ENCODE results near the gene ZNF107. TPM values are rescaled to one million over a fixed set of nuclear protein-coding genes. Genes with fewer than 3 reads are reported as not detected.
A peak's percentile ranks its signal among the peaks of the same experiment; 100 is the strongest.
"Not testable (repeated sequence)": the region's sequence is repeated elsewhere in the genome, so short reads cannot be mapped to it uniquely, and the experiment has no call there.

Gene ZNF107
- polyA plus RNA-seq, 1 experiment, result 1.4 TPM

GRCh38 chr7:64654796-64655548, 11.0 kb upstream of the ZNF107 start:
- Histone ChIP-seq H3K36me3 (ENCODE audit: control insufficient read depth, insufficient read depth, low read length) (no peaks in the 10 kb centered on the region), H3K27me3 (ENCODE audit: control insufficient read depth, insufficient read depth, low read length) (no peaks in the 10 kb centered on the region), H3K4me3 (ENCODE audit: low read depth, low read length) (no peak overlapping the region)
- TF ChIP-seq CTCF (IDR thresholded peaks at IDR 0.05; ENCODE audit: insufficient read depth, low read depth, low read length), result no peak
- ChIA-PET CTCF (no interaction called here), POLR2A (no interaction called here)
- no peak for DNase-seq (ENCODE audit: low read depth)

GRCh38 chr7:64655811-64656210, 10.1 kb upstream of the ZNF107 start:
- Histone ChIP-seq H3K4me3 (ENCODE audit: low read depth, low read length) (no peak overlapping the region), H3K27me3 (ENCODE audit: control insufficient read depth, insufficient read depth, low read length) (no peaks in the 10 kb centered on the region), H3K36me3 (ENCODE audit: control insufficient read depth, insufficient read depth, low read length) (no peaks in the 10 kb centered on the region)
- POLR2A ChIA-PET, result no interaction called here
- CTCF ChIA-PET, result no interaction called here
- no peak for DNase-seq (ENCODE audit: low read depth)
- no peak for TF ChIP-seq CTCF (IDR thresholded peaks at IDR 0.05; ENCODE audit: insufficient read depth, low read depth, low read length)

- Histone ChIP-seq H3K27me3 (ENCODE audit: control insufficient read depth, insufficient read depth, low read length) (no peaks in the 10 kb centered on the region), H3K36me3 (ENCODE audit: control insufficient read depth, insufficient read depth, low read length) (no peaks in the 10 kb centered on the region), H3K4me3 (ENCODE audit: low read depth, low read length) (no peak overlapping the region)
- DNase-seq (ENCODE audit: low read depth), result no peak
- TF ChIP-seq CTCF (IDR thresholded peaks at IDR 0.05; ENCODE audit: insufficient read depth, low read depth, low read length), result no peak
- CTCF ChIA-PET, result no interaction called here
- POLR2A ChIA-PET, result no interaction called here
These were observed 9.4 kb upstream of the ZNF107 start for GRCh38 chr7:64656489-64656888.

GRCh38 chr7:64662091-64662490, 3.8 kb upstream of the ZNF107 start:
- POLR2A ChIA-PET; CTCF ChIA-PET; H3K36me3 ChIP-seq (ENCODE audit: control insufficient read depth, insufficient read depth, low read length); DNase-seq (ENCODE audit: low read depth); H3K4me3 ChIP-seq (ENCODE audit: low read depth, low read length); H3K27me3 ChIP-seq (ENCODE audit: control insufficient read depth, insufficient read depth, low read length): not testable (repeated sequence)

GRCh38 chr7:64666663-64667050, 724 bp downstream of the ZNF107 start:
- CTCF ChIA-PET, result no interaction called here
- DNase-seq (ENCODE audit: low read depth), result no peak
- no peaks in the 10 kb centered on the region for H3K27me3 ChIP-seq (ENCODE audit: control insufficient read depth, insufficient read depth, low read length)
- H3K4me3 ChIP-seq (ENCODE audit: low read depth, low read length), result peak overlapping the region; percentile 90
- no peaks in the 10 kb centered on the region for H3K36me3 ChIP-seq (ENCODE audit: control insufficient read depth, insufficient read depth, low read length)
- POLR2A ChIA-PET, result no interaction called here
- no peak for TF ChIP-seq CTCF (IDR thresholded peaks at IDR 0.05; ENCODE audit: insufficient read depth, low read depth, low read length)

- no peak overlapping the region for H3K4me3 ChIP-seq (ENCODE audit: low read depth, low read length)
- POLR2A ChIA-PET, result no interaction called here
- CTCF ChIA-PET, result no interaction called here
- no peaks in the 10 kb centered on the region for H3K36me3 ChIP-seq (ENCODE audit: control insufficient read depth, insufficient read depth, low read length)
- DNase-seq (ENCODE audit: low read depth), result no peak
- TF ChIP-seq CTCF (IDR thresholded peaks at IDR 0.05; ENCODE audit: insufficient read depth, low read depth, low read length), result no peak
- H3K27me3 ChIP-seq (ENCODE audit: control insufficient read depth, insufficient read depth, low read length), result no peaks in the 10 kb centered on the region
These were observed 1.4 kb downstream of the ZNF107 start for GRCh38 chr7:64667311-64667710.
